ENCODE measurements around the gene PPP1R37. TPM values are rescaled to one million over a fixed set of nuclear protein-coding genes. Genes with fewer than 3 reads are reported as not detected.

Gene PPP1R37
- total and polyA plus RNA-seq, 2 of the 13 experiments (the other 11 are each of a cell fraction or from before 2014, with no cell fraction given) = 9.0 to 14.3 TPM

GRCh38 chr19:45092747-45093678, at the start of gene PPP1R37 (continued):
- TF ChIP-seq ZFAT (CRISPR knock-in tag; conservative IDR thresholded peaks at IDR 0.05) = peak; percentile 100
- peak; percentile 97 for TF ChIP-seq KDM5A (IDR thresholded peaks at IDR 0.05; ENCODE audit: borderline replicate concordance, low read length)
- TF ChIP-seq IRF2 (CRISPR knock-in tag; IDR thresholded peaks at IDR 0.05) = peak; percentile 75
- TF ChIP-seq, protein P1, sequence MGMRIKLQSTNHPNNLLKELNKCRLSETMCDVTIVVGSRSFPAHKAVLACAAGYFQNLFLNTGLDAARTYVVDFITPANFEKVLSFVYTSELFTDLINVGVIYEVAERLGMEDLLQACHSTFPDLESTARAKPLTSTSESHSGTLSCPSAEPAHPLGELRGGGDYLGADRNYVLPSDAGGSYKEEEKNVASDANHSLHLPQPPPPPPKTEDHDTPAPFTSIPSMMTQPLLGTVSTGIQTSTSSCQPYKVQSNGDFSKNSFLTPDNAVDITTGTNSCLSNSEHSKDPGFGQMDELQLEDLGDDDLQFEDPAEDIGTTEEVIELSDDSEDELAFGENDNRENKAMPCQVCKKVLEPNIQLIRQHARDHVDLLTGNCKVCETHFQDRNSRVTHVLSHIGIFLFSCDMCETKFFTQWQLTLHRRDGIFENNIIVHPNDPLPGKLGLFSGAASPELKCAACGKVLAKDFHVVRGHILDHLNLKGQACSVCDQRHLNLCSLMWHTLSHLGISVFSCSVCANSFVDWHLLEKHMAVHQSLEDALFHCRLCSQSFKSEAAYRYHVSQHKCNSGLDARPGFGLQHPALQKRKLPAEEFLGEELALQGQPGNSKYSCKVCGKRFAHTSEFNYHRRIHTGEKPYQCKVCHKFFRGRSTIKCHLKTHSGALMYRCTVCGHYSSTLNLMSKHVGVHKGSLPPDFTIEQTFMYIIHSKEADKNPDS (CRISPR knock-in tag; IDR thresholded peaks at IDR 0.05) = 0 out of 2 replicates have a peak, but pooled peaks have one; percentile 16
- TF ChIP-seq, protein P2, sequence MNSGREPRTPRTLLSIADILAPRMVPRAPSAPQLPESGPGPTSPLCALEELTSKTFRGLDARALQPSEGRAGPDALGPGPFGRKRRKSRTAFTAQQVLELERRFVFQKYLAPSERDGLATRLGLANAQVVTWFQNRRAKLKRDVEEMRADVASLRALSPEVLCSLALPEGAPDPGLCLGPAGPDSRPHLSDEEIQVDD (CRISPR knock-in tag; IDR thresholded peaks at IDR 0.05; ENCODE audit: borderline replicate concordance) = no peak
- no peak for TF ChIP-seq ZFP36L1 (CRISPR knock-in tag; IDR thresholded peaks at IDR 0.05)
- peak; percentile 99 for TF ChIP-seq KMT2B (CRISPR knock-in tag; IDR thresholded peaks at IDR 0.05)
- TF ChIP-seq ZNF501 (CRISPR knock-in tag; IDR thresholded peaks at IDR 0.05) = peak; percentile 80
- TF ChIP-seq NRL (CRISPR knock-in tag; IDR thresholded peaks at IDR 0.05; ENCODE audit: borderline replicate concordance) = peak; percentile 56; the same call in 1 of the 2 replicates
- TF ChIP-seq KLF6 (CRISPR knock-in tag; IDR thresholded peaks at IDR 0.05) = peak; percentile 35; the same call in 1 of the 2 replicates
- 0 out of 2 replicates have a peak, but pooled peaks have one; percentile 15 for TF ChIP-seq HNF4G (IDR thresholded peaks at IDR 0.05; ENCODE audit: borderline replicate concordance, low read depth, low read length)
- TF ChIP-seq HNF4G (CRISPR knock-in tag; IDR thresholded peaks at IDR 0.05; ENCODE audit: borderline replicate concordance, low read depth) = no peak
- 0 out of 2 replicates have a peak, but pooled peaks have one; percentile 26 for TF ChIP-seq ZNF333 (CRISPR knock-in tag; IDR thresholded peaks at IDR 0.05; ENCODE audit: borderline replicate concordance)
- peak; percentile 91 for TF ChIP-seq DMAP1 (CRISPR knock-in tag; IDR thresholded peaks at IDR 0.05)
- no peak for TF ChIP-seq ZNF318 (CRISPR knock-in tag; IDR thresholded peaks at IDR 0.05)
- peak; percentile 15; the same call in 1 of the 2 replicates for TF ChIP-seq HBP1 (CRISPR knock-in tag; IDR thresholded peaks at IDR 0.05; ENCODE audit: low read depth)

All from HepG2 (cell line).